HG03045 (cell line): ENCODE results near the gene PPP1R3A.

ENCODE experiments used
- ATAC-seq: cut with Tn5 transposase; IDR thresholded peaks from one replicate; pipeline ENCODE4 v1.9.1; 2021; ENCODE audit warnings: mild to moderate bottlenecking, moderate library complexity; ENCODE audit not compliant: unreplicated experiment

The PPP1R3A gene

DNA sequence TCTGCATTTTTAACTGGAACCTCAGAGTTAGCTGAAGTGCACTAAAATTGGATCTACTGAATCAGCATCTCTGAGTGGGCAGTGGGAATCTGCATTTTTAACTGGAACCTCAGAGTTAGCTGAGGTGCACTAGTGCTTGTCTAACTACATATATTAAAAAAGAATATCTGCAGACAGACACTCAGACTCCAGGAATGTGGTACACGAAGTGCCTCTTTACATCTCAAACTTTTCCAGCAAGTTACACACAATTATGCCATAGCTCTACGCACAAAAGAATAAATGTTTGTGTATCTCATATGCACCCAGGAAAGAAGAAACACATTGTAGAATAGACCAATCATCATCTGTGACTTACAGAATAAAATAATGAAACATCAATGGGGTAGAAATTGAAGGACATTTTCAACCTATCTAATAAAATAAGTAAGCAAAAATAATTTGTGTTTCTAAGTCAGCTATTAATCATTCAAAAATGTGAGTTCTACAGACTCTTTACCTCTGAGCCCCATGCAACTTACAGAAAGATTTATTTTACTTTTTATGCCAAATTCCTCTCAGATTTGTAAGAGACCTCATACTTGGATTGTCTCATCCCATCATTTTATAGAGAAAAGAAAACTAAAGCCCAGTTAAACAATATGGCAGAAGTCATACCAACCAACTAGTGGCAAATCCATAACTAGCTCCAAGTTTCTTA lies 28.3 kb downstream of the PPP1R3A start:
- ATAC-seq, result no peak

DNA sequence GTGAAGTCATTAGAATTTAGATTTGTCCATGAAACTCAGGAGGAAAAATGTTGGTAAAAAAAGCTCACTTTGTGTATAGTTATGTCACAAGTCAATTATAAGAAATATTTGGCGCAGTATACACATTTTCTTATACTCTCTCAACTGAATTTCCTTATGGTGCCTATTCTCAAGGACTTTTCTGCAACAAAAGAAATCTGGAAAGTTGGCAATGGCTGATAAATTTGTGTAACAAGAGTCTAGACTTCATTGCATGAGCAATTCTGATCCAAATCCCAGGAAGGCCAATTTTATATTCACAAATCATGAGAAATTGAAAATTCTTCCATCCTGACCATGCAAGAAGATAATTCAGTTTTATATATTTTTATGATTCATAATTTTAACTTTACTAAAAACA lies 35.7 kb downstream of the PPP1R3A start:
- no peak for ATAC-seq

DNA sequence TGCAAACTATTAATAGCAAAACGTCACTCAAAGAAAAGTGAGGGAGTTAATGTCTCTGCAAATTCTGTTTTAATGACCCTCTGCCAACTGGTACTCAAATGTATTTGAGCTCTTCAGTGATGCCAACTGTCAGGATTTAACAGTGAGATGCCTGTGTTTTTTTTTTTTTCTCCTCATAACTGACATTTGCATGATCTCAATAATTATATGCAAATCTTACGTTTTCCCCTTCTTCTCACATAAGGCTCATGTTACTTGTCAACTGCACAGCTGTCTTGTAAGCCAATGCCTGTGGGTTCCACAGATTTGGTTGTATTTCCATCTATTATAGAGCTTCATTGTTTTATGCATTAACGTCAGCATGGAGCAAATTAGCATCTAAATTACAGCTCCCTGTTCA lies 38.2 kb downstream of the PPP1R3A start:
- no peak for ATAC-seq

DNA sequence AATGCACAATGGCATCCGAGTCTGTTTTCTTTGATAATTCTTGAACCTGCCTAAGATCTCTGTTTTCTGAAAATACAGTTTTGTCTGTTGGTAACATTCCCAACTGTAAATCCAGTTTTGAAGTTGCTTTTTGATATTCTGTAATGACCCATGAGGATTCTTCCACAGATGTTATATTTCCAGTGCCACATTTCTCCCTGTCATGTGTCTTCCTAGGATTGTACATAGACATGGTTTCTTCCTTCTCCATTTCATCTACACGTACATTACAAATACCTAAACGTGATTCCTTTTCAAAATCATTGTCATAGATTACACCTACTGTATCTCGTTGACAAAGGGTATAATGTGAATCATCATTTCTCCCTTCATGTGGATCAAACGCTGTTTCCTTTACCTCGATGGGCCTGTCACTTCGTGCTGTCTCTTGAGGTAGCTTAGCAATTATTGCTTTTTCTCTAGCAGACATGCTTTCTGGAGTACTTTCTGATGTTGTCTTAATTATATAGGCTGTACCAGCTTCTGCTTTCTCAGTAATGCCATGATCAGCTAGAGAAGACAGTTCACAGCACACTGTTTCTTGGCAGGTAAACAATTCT lies 40.3 kb downstream of the PPP1R3A start:
- ATAC-seq, result no peak

DNA sequence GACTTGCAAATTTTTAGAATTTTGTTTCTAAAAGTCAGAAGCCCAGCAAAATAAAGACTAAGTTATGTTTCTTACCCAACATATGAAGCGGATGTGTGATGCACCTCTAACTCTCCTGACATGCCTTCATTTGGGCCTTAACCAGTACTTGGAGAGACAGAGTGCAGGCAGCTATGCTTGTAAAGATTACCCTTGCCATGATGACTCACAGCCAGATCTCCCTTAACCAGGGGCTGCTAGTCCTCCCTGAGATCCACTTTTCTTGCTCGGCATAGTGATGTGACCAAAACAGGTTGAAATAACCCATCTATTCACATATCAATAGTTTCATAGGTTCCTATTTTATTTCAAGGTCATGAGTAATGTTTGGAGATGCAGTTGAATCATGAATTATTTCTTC lies 43.6 kb downstream of the PPP1R3A start:
- no peak for ATAC-seq

DNA sequence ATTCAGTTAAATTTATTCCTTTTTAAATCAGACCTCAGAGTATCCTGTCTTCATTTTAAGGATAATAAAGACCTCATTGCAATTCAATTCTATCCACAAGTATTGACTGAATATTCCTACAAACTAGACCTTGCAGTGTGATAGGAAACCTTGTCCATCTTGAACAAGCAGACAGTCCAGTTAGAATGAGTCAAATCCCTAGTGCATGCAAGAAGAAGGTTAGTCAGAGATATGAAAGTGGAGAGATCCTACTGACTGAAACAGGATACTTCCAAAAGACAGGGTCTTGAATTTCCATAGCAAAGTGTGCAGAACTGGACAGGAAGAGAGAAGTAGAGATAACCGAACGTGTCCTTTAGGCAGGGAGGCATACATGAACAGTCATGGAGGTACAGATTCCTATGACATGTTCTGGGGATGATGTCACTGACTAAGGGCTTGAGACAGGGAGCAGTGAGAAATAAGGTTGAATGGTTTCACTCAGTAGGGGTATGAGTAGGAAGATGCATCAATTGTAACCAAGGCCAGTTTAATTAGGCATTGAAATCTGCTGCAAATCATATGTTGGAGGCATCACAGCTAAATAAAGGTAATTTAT lies 45.2 kb downstream of the PPP1R3A start:
- ATAC-seq, result no peak

DNA sequence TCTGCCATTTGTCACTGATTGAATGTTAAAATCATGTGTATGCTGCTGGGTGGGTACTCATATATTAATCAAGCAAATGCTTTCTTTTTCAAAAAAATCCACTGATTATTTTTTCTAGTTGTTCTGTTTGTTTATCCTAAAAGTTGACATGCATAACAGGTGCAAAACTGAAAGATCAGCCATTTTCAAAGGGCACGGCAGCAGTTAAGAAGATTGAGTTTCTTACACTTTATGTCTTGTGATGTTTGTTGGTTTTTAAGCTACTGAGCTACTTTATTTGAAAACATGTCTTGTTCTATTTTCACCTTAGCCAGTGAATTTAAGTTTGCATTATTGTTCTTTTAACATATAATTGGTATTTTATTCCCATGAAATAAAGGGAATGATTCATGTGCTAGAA lies 45.8 kb downstream of the PPP1R3A start:
- no peak for ATAC-seq

DNA sequence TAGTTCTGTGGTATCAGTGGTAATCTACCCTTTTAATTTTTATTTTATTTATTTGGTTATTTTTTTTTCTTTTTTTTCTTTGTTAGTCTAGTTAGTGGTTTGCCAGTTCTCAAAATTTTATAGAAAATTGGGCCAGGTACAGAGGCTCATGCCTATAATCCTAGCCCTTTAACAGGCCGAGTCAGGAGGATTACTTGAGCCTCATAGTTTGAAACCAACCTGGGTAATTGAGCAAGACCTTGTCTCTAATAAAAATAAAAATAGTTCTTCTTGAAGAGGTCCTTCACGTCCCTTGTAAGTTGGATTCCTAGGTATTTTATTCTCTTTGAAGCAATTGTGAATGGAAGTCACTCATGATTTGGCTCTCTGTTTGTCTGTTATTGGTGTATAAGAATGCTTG lies 51.5 kb downstream of the PPP1R3A start:
- no peak for ATAC-seq

DNA sequence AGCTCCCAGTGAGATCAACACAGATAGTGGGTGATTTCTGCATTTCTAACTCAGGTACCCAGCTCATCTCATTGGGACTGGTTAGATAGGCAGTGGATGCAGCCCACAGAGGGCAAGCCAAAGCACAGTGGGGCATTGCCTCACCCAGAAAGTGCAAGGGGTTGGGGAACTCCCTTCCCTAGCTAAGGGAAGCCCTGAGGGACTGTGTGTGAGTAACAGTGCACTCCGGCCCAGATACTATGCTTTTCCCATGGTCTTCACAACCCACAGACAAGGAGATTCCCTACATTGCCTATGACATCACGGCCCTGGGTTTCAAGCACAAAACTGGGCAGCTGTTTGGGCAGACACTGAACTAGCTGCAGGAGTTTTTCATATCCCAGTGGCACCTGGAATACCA lies 62.8 kb downstream of the PPP1R3A start:
- ATAC-seq, result no peak

DNA sequence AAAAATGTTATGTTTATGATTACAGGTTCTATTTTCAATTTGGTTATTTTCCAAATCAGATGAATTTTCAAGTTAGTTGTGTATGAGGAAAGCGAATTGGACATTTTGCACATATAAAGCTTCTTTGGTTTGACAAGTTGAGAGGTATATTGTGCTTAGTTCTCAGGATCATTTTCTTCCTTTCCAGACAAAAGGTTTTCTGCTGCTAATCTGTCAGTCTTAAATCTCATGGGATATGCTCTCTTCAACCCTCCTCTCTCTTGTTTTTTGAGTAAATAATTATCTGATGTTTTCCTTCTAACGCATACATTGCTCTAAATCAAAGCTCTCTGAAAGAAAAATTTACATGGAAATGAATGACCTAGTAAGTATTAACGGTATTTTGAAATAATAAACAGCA lies 77.9 kb downstream of the PPP1R3A start:
- no peak for ATAC-seq

DNA sequence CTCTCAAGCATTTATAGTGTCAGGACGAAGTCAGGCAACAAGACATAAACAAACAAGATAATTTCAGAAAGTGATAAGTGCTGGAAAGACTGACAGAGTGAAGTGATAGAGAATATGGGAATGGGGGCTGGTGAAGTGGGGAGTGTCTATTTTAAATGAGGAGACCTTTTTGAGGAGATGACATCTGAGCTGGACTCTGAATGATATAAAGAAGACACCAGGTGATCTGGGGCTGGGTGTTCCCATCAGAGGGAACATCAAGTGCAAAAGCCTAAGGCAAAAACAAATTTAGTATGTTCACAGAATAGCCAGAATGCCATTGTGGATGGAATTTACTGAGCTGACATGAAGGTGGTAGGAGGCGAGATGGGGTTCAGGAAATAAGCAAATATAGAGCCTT lies 83.4 kb downstream of the PPP1R3A start:
- ATAC-seq, result no peak

DNA sequence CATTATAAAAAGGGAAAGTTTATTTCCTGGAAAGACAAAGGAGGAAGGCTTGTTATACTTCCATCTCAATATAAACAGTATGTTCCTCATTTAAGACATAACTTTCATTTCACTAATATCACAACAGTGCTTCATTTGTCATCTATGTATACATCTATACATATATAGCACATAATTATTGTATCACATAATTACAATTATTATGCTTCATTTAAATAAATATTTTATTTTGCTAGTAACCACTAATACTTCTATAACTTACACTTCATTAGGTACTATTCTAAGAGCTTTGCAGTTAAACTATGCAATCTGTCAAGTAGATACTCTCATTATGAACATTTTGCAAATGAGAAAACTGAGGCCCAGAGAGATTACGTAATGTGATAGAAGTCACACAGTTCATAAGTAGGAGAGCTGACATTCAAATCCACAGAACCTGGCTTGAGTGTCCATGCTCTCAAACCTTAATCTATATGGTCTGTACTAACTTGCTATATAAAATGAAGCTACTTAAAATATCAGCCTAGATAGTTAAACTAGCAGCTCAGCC lies 86.5 kb downstream of the PPP1R3A start:
- ATAC-seq, result no peak

DNA sequence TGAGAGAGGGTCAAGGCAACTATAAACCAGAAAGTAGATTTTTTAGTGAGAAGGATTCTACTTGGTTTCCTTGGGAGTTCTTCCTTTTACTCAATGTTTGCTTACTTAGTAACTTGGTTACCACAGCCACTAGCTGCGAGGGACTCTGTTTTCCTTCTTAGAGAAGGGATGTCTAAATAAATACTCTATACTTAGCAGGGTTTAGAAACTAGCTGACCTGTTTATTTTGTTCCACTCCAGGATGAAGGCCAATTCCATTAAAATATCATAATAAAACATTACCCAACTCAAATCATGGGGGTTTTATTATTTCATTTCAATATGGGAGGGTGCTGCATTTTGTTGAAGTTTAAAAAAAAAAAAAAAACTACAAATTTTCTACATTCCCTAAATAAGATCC lies 87.3 kb downstream of the PPP1R3A start:
- no peak for ATAC-seq

DNA sequence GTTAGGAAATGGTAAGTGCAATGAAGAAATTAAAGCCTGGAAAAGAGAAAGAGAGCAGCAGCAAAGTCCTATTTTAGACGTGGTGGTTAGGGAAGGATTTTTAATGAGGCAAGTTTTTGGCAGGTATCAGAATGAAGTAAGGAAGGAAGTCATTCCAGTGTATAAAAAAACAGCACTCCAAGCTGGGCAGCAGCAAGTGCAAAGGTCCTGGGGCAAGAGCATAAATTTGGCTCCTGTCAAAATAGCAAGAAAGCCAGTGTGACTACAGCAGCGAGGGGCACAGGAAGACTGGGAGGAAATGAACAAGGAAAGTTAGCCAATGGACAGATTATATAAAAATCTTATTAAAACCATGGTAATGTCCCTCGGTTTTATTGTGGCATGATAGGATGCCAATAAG lies 90.2 kb downstream of the PPP1R3A start:
- no peak for ATAC-seq
